Esophagus squamous epithelium (tissue), 5 donors: ENCODE data around the gene ABCC12. TPM values are rescaled to one million over a fixed set of nuclear protein-coding genes. Genes with fewer than 3 reads are reported as not detected.

Experiments used
- DNase-seq: peaks from one replicate; lab custom pipeline; 2025; lab: John Stamatoyannopoulos, UW
- H3K27ac ChIP-seq, 4 donors: fragments of 200-600 bp; sonication (generic); one replicate each; pipeline ENCODE4 v1.5.1; 2016 to 2019; ENCODE audit warnings: mild to moderate bottlenecking in 1 of 4
- H3K27me3 ChIP-seq, 4 donors: fragments of 200-600 bp; sonication (generic); 1 replicate in 3 of 4; 2 replicates in 1 of 4; pipeline versions ENCODE4 v1.5.1 to v1.6.0; 2017 to 2021; ENCODE audit warnings: antibody characterized with exemption in 1 of 4
- H3K36me3 ChIP-seq, 3 donors: fragments of 200-600 bp; sonication (generic); one replicate each; pipeline ENCODE4 v1.5.1; 2016 to 2019
- H3K4me1 ChIP-seq, 3 donors: fragments of 200-600 bp; sonication (generic); one replicate each; pipeline ENCODE4 v1.5.1; 2017 to 2019
- H3K4me3 ChIP-seq, 4 donors: fragments of 200-600 bp; sonication (generic); 1 replicate in 3 of 4; 2 replicates in 1 of 4; pipeline ENCODE4 v1.5.1; 2016 to 2019; ENCODE audit warnings: mild to moderate bottlenecking in 2 of 4, moderate library complexity in 1 of 4
- H3K9me3 ChIP-seq, 3 donors: fragments of 200-600 bp; sonication (generic); one replicate each; pipeline ENCODE4 v1.5.1; 2016 to 2019
- CTCF ChIP-seq, 6 experiments: fragments of 450-650 bp in 4 of 6; fragments of 200-600 bp in 2 of 6; sonication (generic) in 2 of 6; IDR thresholded peaks; one replicate each; pipeline ENCODE4 v1.5.1; 2016 to 2019; ENCODE audit warnings: antibody characterized with exemption in 6 of 6, mild to moderate bottlenecking in 4 of 6, moderate library complexity in 4 of 6
- POLR2A ChIP-seq, 4 donors: fragments of 450-650 bp; IDR thresholded peaks; one replicate each; pipeline ENCODE4 v1.6.1; 2017; ENCODE audit warnings: antibody characterized with exemption in 4 of 4, mild to moderate bottlenecking in 4 of 4, moderate library complexity in 3 of 4
- WGBS, 2 donors: methylation state at CpG; one replicate each; pipeline ENCODE4 v1.1.5; 2018; 5-methylcytosine and 5-hydroxymethylcytosine counted together
- intact Hi-C: fragments of 100-400 bp; cut with DNase I; formaldehyde crosslinking; loops from one replicate; pipeline ENCODE4 v1.15.0; 2022
- total RNA-seq, 4 donors: library from RNA; depleted of rRNA; stranded (reverse); fragments of >200 nt; gene quantifications; one replicate each; pipeline ENCODE4 v1.1.0, GENCODE V29; 2016
- donor health status: DM: yes; HTN: yes; CAD: no.

ABCC12 gene
- total RNA-seq, 4 donors from 2014 or later, result not detected

DNA sequence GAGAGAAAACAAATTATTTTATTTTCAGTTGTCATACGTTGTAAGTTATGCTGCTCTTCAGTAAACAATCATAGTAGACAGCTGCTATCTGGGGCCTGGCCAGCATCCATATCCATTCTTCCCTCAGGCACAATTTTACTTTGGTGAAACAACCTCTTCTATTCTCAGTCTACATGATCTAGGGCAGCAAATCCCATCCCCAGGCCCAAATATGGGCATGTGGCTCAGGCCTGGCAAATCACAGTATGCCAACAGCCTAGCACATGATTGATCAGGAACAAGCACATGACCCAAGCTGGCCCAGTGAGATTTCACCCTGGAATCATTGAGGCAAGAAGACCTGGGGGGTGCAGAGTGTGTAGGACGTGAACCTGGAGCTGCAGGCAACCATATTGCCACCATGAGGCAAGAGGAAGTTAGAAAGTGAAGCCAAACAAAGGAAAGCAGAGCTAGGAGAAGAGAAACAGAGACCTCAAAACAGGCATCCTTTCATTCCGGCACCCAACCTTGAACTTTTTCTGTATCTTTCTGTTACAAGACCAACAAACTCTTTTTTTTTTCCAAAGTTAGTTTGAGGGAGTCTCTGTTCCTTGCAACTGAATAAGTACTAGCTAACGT, 10.3 kb upstream of the ABCC12 start:
- H3K27ac ChIP-seq, result no peak overlapping the region
- H3K27me3 ChIP-seq, result no peaks in the 10 kb centered on the region
- peaks cover 0 to 12% (median 0%) of the 10 kb centered on the region in 3 donors for H3K4me1 ChIP-seq
- H3K4me3 ChIP-seq, result no peak overlapping the region
- 71 to 87% methylated on average over 4 of the region's 4 CpGs for WGBS, 2 donors
- no peak for DNase-seq
- H3K36me3 ChIP-seq, result no peaks in the 10 kb centered on the region
- no peak for TF ChIP-seq POLR2A (IDR thresholded peaks at IDR 0.05)
- no peak for TF ChIP-seq CTCF (IDR thresholded peaks at IDR 0.05)
- intact Hi-C loops, result loop anchor here (10.0 kb wide), 1 partner anchor 1211 kb away; no protein-coding TSS in a partner anchor
- no peaks in the 10 kb centered on the region for H3K9me3 ChIP-seq

DNA sequence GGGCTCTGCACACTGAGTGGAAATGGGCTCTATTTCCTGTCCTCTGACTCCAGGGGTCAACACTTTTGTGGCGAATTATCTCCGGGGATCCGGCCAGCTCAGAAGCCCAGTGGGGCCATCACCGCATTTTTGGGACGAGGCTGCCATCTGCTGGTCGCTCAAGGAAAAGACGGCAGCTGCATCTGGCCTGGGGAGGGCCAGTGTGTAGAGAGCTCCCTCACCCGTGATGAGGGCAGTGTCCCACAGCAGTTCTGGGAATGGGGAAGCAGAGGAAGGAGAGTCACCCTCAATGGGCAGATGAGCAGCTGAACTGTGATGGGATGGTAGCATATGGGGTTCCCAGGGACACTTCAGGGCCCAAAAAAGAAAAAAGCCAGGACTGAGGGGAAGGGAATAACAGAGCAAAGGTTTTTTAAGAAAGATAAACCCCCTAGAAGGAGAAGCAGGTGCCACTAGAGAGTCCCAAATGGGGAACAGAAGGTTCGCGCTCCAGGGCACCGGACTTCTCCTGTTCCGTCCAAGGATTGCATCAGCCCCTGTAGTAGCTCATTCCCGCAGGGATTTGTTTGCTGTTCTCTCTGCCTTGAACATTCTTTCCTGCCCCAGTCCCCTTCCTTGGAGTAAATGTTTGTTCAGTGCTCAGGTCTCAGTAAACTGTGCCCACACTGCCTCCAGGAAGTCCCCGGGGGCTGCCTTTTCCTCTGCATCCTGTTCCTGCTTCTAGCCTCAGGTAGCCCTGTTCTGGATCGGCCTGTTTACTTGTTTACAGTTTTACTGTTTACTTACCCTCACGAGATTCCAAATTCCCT, 9.3 kb upstream of the ABCC12 start:
- intact Hi-C loops, result loop anchor here (5.0 to 10.0 kb wide), 2 partner anchors 1023 to 1210 kb away; partner anchors contain the start of gene NETO2
- no peaks in the 10 kb centered on the region for H3K27me3 ChIP-seq
- DNase-seq, result peak; percentile 12
- no peak overlapping the region for H3K4me3 ChIP-seq
- H3K36me3 ChIP-seq, result no peaks in the 10 kb centered on the region
- WGBS, 2 donors, result 39 to 49% methylated on average over 10 to 11 of the region's 16 CpGs
- peaks cover 0 to 12% (median 0%) of the 10 kb centered on the region in 3 donors for H3K4me1 ChIP-seq
- no peak for TF ChIP-seq POLR2A (IDR thresholded peaks at IDR 0.05)
- TF ChIP-seq CTCF (IDR thresholded peaks at IDR 0.05), result peak in 5 of 6 experiments; percentile 73 to 85 (median 80)
- no peaks in the 10 kb centered on the region for H3K9me3 ChIP-seq
- no peak overlapping the region for H3K27ac ChIP-seq

GRCh38 chr16:48162839-48163410, 7.1 kb upstream of the ABCC12 start:
- TF ChIP-seq POLR2A (IDR thresholded peaks at IDR 0.05) (no peak), CTCF (IDR thresholded peaks at IDR 0.05) (no peak)
- DNase-seq, result no peak
- intact Hi-C loops, result loop anchor here (5.0 to 10.0 kb wide), 2 partner anchors 1021 to 1208 kb away; partner anchors contain the start of gene NETO2
- Histone ChIP-seq H3K27me3 (peaks cover 0 to 10% (median 0%) of the 10 kb centered on the region in 4 donors), H3K36me3 (no peaks in the 10 kb centered on the region), H3K27ac (no peak overlapping the region), H3K9me3 (no peaks in the 10 kb centered on the region), H3K4me3 (no peak overlapping the region), H3K4me1 (peaks cover 0 to 12% (median 0%) of the 10 kb centered on the region in 3 donors)
- 69 to 84% methylated on average over 6 to 8 of the region's 9 CpGs for WGBS, 2 donors

GRCh38 chr16:48161906-48162305, 6.1 kb upstream of the ABCC12 start:
- no peak for DNase-seq
- intact Hi-C loops, result loop anchor here (5.0 to 10.0 kb wide), 2 partner anchors 1020 to 1207 kb away; partner anchors contain the start of gene NETO2
- Histone ChIP-seq H3K27ac (no peak overlapping the region), H3K9me3 (no peaks in the 10 kb centered on the region), H3K36me3 (no peaks in the 10 kb centered on the region), H3K4me1 (peaks cover 0 to 12% (median 0%) of the 10 kb centered on the region in 3 donors), H3K27me3 (peaks cover 0 to 10% (median 0%) of the 10 kb centered on the region in 4 donors), H3K4me3 (no peak overlapping the region)
- WGBS, 2 donors, result 66 to 70% methylated on average over 4 of the region's 4 CpGs
- TF ChIP-seq CTCF (IDR thresholded peaks at IDR 0.05), result no peak
- no peak for TF ChIP-seq POLR2A (IDR thresholded peaks at IDR 0.05)
